ENCODE results near the gene ATP11A. TPM values are rescaled to one million over a fixed set of nuclear protein-coding genes. Genes with fewer than 3 reads are reported as not detected.

Gene ATP11A
- total and polyA plus RNA-seq, 11 donors, result 20.5 to 146 (median 91.2) TPM

- H3K4me3 ChIP-seq, result no peak overlapping the region
- no peak for ATAC-seq
- intact Hi-C loops (cut with DNase I), result no loop called here
- DNase-seq, result peak in 2 of 5 donors; percentile 6 to 24
- peaks cover 0 to 14% (median 10%) of the 10 kb centered on the region in 12 donors for H3K4me1 ChIP-seq
- H3K27ac ChIP-seq, result no peak overlapping the region
- H3K27me3 ChIP-seq, result peaks cover 0 to 10% (median 0%) of the 10 kb centered on the region in 9 donors
- no peaks in the 10 kb centered on the region for H3K9me3 ChIP-seq
- TF ChIP-seq CTCF (IDR thresholded peaks at IDR 0.05) (no peak), POLR2A (IDR thresholded peaks at IDR 0.05) (no peak)
- WGBS, 4 donors, result 93 to 97% (median 95%) methylated on average over 6 of the region's 6 CpGs
- H3K36me3 ChIP-seq, result peaks cover 0 to 27% (median 17%) of the 10 kb centered on the region in 9 donors
Observed at GRCh38 chr13:112887151-112887550, 197.3 kb downstream of the ATP11A start.

- peak in 2 of 5 donors; percentile 14 to 54 for DNase-seq
- WGBS, 4 donors, result 81 to 91% (median 88%) methylated on average over 8 to 10 of the region's 10 CpGs
Observed at GRCh38 chr13:112887557-112887991, 197.7 kb downstream of the ATP11A start.

GRCh38 chr13:112888238-112889111, 198.6 kb downstream of the ATP11A start:
- intact Hi-C loops (cut with DNase I), result no loop called here
- TF ChIP-seq CTCF (IDR thresholded peaks at IDR 0.05) (no peak), POLR2A (IDR thresholded peaks at IDR 0.05) (no peak)
- Histone ChIP-seq H3K36me3 (peaks cover 0 to 16% (median 6%) of the 10 kb centered on the region in 9 donors), H3K27me3 (peaks cover 0 to 13% (median 3%) of the 10 kb centered on the region in 9 donors), H3K4me1 (peaks cover under 1 to 27% (median 13%) of the 10 kb centered on the region in 12 donors), H3K4me3 (no peak overlapping the region), H3K9me3 (no peaks in the 10 kb centered on the region), H3K27ac (no peak overlapping the region)
- 85 to 92% (median 90%) methylated on average over 23 to 34 of the region's 34 CpGs for WGBS, 4 donors
- ATAC-seq (no peak), DNase-seq (peak in 2 of 5 donors; percentile 26 to 54)

More at GRCh38 chr13:112887557-112887991, 197.7 kb downstream of the ATP11A start:
- no peak overlapping the region for H3K27ac ChIP-seq
- no peak for ATAC-seq
- H3K27me3 ChIP-seq, result peaks cover 0 to 11% (median 0%) of the 10 kb centered on the region in 9 donors
- H3K4me1 ChIP-seq, result peaks cover 0 to 18% (median 10%) of the 10 kb centered on the region in 12 donors
- intact Hi-C loops (cut with DNase I), result no loop called here
- TF ChIP-seq POLR2A (IDR thresholded peaks at IDR 0.05), result no peak
- TF ChIP-seq CTCF (IDR thresholded peaks at IDR 0.05), result no peak
- no peaks in the 10 kb centered on the region for H3K9me3 ChIP-seq
- H3K4me3 ChIP-seq, result no peak overlapping the region
- peaks cover 0 to 22% (median 13%) of the 10 kb centered on the region in 9 donors for H3K36me3 ChIP-seq
